Neural cell (in vitro differentiated cells): ENCODE results near the gene IL22.

Experiments
- EP300 ChIP-seq: fragments of 450-650 bp; conservative IDR thresholded peaks from 2 replicates; pipeline ENCODE4 v1.6.1; 2014; ENCODE audit warnings: antibody characterized with exemption, mild to moderate bottlenecking, moderate library complexity; ENCODE audit not compliant: poor library complexity, severe bottlenecking
- MXI1 ChIP-seq: fragments of 450-650 bp; conservative IDR thresholded peaks from 2 replicates; pipeline ENCODE4 v1.6.1; 2014; ENCODE audit warnings: antibody characterized with exemption, mild to moderate bottlenecking; ENCODE audit not compliant: poor library complexity, severe bottlenecking
- TF ChIP-seq, protein P1 (sequence below): fragments of 450-650 bp; IDR thresholded peaks from 2 replicates; pipeline ENCODE4 v1.5.1; 2014; ENCODE audit warnings: antibody characterized with exemption, mild to moderate bottlenecking, moderate library complexity; ENCODE audit not compliant: poor library complexity, severe bottlenecking

DNA sequence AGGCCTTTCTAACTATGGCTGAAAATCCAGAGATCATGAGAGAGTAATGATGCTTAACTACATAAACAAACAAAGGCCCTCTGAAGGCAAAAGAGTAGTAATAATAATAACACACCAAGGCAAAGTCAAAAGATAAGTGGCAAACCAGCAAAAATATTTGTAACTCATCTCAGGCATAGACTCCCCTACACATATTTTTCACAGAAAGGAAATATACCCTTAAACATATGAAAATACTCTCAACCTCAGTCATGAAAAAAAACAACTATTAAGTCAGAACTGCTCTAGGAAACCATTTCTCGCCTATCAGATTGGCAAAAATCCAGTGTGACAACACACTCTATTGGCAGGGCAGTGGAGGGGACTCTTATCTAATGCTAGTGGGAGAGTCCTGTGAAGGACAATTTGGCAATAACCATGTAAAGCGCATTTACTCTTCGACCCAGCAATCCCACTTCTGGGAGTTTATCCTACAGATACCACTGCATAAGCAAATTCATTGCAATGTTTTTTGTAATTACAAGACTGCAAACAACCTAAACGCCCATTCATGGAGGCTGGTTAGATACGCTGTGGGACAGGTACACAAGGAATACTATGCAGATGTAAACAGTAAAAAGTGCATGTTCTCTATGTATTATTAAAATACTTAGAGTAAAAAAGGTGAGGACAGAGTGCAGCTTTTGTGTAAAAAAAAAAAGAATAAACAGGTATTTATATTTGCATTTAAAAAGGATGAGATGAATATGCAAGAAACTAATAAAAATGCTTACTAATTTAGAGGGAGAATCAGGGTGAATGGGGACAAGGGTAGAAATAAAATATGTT lies 26.0 kb upstream of the IL22 start:
- TF ChIP-seq, protein P1, sequence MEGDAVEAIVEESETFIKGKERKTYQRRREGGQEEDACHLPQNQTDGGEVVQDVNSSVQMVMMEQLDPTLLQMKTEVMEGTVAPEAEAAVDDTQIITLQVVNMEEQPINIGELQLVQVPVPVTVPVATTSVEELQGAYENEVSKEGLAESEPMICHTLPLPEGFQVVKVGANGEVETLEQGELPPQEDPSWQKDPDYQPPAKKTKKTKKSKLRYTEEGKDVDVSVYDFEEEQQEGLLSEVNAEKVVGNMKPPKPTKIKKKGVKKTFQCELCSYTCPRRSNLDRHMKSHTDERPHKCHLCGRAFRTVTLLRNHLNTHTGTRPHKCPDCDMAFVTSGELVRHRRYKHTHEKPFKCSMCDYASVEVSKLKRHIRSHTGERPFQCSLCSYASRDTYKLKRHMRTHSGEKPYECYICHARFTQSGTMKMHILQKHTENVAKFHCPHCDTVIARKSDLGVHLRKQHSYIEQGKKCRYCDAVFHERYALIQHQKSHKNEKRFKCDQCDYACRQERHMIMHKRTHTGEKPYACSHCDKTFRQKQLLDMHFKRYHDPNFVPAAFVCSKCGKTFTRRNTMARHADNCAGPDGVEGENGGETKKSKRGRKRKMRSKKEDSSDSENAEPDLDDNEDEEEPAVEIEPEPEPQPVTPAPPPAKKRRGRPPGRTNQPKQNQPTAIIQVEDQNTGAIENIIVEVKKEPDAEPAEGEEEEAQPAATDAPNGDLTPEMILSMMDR: no peak
- no peak for TF ChIP-seq MXI1
- TF ChIP-seq EP300: no peak
